UCSD-AML1 (cell line): ENCODE results near the gene MAP2K5.

Experiments used
- DNase-seq: peaks from one replicate; lab custom pipeline; 2025; ENCODE audit not compliant: unreplicated experiment; lab: John Stamatoyannopoulos, UW

Gene MAP2K5

GRCh38 chr15:67719330-67719959 lies 176.9 kb downstream of the MAP2K5 start:
- no peak for DNase-seq

GRCh38 chr15:67720556-67721175 lies 178.2 kb downstream of the MAP2K5 start:
- DNase-seq = peak; percentile 20

DNA sequence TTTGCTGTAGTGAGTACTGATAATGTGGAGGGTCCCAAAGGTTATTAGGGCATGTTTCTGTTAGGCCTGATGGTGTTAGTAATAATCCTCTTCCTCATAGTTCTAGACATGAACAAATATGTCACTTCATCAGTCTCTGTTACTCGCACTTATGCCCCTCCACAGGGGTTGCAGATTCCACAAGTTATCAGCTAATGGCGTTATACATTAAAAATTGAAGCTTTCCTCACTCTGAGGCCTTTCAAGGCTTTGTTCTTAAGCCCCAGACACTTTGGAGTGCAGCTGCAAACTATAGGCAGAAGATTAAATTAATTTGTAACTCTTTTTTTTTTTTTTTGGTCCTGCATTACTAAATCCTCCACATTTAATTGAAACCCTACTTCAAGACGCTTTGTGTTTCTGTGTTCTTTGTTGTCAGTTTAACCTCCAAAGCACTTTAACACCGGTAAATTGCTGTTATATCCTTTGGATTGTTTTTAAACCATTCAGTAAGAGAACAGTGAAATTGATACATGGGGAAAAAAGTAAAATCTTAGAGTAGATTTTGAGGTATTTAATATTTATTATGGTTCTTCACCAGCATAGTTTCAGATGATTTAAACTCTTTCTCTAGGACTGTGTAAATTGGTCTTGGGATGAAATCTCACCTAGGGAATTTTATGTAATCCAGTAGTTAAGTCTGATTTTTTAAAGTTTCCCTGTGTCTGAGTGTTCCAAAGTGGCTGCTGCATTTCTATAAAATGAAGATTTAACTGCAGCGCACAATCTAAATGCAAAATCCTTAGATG lies 179.7 kb downstream of the MAP2K5 start:
- no peak for DNase-seq

DNA sequence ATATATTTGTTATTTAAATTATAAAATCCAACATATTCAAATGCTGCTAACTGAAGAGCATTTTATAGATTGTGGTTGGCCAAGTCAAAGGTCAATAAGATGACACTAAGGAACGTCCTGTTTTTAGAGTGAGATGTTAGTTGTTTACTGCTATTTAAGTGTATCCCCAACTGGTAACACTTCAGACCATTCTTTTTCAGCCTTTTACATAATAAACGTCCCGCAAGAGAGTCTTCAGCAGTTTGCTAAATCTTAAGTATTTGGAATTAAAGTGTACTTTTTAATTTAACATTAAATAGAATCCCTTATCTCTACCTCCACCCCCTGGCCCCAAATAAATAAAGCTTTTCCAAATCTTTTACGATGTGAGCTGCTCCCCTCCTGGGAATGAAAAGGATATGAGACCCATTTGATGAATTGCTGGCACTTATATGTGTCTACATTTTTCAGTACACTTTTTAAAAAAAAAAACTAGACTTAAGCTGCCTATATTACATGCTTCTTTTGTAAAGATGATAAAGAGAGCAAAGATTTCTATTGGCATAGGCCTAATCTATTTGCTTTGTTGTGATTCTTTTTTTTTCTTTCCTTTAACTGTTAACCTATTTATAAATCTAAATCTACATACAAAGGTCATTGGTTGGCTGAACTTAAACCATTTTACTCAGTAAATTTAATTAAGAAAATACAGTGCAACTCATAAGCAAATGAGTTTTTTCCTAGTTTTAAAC lies 181.0 kb downstream of the MAP2K5 start:
- no peak for DNase-seq

- no peak for DNase-seq
Observed at GRCh38 chr15:67724691-67725375, 182.3 kb downstream of the MAP2K5 start.

GRCh38 chr15:67730135-67730534 lies 187.6 kb downstream of the MAP2K5 start:
- no peak for DNase-seq

DNA sequence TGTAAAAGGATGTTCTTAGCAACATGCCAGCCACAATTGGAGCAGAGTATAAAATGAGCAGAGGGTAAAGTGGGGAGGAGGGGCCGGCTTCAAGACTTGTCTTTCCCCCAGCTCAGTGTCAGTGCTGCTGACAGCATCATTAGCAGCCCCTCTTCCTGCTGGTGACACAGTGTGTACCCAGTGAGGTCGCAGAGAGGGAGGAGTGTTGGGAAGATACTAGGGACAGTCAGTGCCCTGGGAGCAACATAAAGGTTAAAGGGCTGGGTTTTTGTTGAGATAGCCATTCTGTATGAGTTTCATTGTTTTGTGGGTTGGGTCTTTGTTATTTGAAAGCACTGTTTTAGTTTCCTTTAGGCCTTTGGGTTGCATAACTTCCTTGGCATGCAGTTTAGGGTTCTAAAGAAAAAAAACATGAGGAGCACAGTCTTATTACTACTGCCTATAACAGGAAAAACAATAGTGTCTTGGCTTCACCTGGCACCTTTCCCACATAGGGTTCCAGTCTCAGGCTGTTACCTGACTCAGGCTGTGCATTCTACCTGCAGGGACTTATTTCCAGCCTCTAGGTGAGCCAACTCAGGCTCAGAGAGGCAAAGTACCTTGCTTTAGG lies 188.7 kb downstream of the MAP2K5 start:
- DNase-seq = no peak

GRCh38 chr15:67732164-67732563 lies 189.7 kb downstream of the MAP2K5 start:
- DNase-seq = no peak

GRCh38 chr15:67732671-67733374 lies 190.3 kb downstream of the MAP2K5 start:
- no peak for DNase-seq

DNA sequence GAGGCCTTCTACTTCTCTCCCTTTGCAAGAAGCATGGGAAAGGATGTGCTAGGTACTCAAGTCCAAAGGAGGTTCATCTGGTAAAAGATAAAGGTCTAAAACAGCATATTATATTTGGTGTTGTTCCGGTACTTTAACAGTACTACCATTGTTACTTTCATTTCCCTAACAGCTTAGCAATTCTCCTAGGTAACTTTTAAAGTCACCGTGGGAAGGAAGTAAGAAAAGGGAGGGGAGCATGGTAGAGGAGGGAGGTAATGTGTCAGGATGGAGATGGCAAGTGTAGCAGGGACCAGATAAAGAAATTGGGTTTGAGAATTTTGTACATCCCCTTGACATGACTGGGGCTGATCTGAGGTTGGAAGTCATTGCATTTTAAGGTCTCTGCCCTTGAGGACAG lies 193.4 kb downstream of the MAP2K5 start:
- DNase-seq = no peak

- no peak for DNase-seq
Observed at GRCh38 chr15:67736810-67737209, 194.3 kb downstream of the MAP2K5 start.

DNA sequence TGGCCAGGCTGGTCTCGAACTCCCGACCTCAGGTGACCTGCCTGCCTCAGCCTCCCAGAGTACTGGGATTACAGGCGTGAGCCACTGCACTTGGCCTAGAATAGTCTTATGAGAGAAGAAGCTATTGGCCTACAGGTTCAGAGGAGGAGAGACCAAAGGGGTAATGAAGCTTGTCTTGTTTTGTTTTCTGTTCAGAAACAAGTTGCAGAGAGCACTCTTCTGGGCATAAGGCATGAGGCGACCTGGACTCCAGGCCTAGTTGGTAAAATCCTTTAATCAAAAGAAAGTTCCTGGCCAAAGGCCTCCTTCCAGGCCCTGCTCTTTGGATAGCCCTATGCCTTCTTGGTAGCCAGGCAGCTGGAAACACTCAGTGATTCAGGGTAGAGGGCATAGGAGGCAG lies 195.6 kb downstream of the MAP2K5 start:
- no peak for DNase-seq

DNA sequence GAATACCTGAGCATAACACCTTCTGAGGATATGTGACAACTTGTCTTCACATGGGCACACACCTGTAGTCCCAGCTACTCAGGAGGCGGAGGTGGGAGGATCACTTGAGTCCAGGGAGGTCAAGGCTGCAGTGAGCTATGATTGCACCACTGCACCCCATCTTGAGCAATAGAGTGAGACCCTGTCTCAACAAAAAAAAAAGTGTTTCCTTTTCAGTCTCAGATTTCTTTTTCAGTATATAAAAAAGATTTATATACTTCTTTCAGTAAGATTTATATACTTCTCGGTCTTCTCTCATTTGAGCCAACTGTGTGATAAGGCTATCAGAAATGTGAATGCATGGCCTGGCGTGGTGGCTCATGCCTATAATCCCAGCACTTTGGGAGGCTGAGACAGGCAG lies 197.9 kb downstream of the MAP2K5 start:
- DNase-seq = no peak

DNA sequence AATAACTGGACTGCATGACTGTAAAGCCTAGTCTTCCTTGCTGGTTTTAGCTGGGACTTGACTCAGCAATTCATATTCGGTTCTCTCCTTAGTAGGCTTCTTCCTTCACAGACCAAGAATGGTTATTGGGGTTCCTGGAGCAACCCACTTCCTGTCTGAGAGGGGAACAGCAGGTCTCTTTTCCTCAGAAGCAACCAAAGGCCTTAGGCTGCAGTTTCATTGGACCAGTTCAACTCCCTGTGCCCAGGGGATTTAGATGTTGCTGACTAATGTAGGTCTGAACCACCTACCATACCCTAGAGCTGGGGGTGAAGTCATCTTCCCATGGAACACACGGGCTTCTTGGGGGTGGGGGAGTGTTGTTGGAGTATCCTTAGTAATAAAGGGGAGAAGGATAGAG lies 198.8 kb downstream of the MAP2K5 start:
- DNase-seq = peak; percentile 33

GRCh38 chr15:67743558-67743957 lies 201.1 kb downstream of the MAP2K5 start:
- DNase-seq = no peak

- DNase-seq = no peak
Observed at GRCh38 chr15:67744331-67745072, 202.0 kb downstream of the MAP2K5 start.

GRCh38 chr15:67745073-67746006 lies 202.8 kb downstream of the MAP2K5 start:
- no peak for DNase-seq

GRCh38 chr15:67746022-67746421 lies 203.5 kb downstream of the MAP2K5 start:
- DNase-seq = no peak
